GM19193 (cell line): ENCODE data around the gene GALNT16.

Source experiments
- POLR2A ChIP-seq: IDR thresholded peaks from 4 replicates; pipeline ENCODE4 v1.6.1; 2011; ENCODE audit not compliant: insufficient read depth, insufficient read length; ENCODE audit errors: extremely low read depth

Gene GALNT16

DNA sequence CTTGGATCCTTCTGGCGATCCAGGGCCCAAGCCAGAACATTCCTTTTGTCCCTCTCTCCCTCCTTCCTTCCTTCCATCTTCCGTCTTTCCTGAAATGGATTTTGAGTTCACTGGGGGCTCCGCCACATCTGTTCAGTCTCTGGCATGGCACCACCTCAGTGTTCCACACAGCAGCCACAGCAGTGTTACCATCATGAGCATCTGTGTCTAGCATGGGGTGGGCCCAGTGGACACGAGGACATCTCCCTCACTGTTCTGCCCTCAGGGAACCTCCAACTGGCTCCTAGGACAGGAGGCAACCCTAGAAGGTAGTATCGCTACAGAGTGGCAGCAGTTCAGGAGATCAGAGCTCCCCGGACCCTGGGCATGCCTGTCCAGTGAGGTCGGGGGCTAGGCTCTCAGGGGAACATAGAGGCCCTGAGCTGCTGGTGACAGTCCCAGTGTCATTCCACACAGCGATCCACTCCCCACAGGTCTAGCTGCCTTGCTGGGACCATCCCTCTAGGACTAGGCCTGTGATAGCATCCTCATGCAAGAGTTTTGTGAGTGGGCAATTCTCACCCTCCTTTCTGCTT lies 59.0 kb downstream of the GALNT16 start:
- TF ChIP-seq POLR2A: no peak

DNA sequence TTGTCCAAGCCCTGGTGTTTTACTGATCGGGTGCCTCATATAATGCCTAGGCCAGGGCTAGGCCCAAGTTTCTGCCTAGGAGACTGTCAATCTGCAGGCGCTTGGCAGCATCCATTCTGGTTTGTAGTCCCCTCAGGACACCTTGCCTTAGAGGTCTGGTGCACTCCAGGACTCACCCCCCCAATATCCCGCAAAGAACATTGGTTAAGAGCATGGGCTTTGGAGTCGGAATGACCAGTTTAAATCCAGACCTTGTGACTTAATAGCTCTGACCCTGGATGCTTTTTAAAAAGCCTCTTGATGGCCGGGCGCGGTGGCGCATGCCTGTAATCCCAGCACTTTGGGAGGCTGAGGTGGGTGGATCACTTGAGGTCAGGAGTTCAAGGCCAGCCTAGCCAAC lies 60.0 kb downstream of the GALNT16 start:
- no peak for TF ChIP-seq POLR2A

DNA sequence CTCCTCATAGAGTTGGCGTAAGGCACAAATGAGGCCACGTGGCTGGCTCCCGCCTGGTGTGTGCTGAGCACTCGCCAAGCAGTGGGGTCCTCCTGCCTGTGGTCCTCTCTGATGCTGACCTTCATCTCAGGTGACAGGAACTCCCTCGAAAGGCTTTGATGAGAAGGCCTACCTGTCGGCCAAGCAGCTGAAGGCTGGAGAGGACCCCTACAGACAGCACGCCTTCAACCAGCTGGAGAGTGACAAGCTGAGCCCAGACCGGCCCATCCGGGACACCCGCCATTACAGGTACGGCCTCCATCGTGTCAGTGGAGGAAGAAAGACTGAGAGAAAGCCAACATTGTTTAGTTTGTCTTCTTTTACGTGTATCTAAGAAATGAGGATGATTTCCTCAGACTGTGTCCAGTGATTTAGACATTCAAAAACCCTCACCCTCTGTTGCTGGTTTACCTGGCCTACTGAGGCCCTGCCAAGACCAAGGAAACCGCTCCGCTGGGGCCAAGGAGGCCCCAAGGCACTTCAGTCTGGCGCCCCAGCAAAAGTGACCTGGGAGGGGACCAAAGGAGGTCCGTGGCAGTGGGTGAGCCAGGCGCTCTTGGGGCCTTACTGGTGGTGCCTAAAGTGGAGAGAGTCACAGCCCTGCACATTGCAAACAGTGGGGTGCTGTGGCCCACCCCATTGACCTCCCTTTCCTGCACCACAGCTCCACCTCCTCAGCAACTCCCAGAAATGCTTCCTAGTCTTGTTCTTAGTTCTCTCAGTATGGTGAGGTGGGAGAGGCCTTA lies 60.8 kb downstream of the GALNT16 start:
- TF ChIP-seq POLR2A: no peak

DNA sequence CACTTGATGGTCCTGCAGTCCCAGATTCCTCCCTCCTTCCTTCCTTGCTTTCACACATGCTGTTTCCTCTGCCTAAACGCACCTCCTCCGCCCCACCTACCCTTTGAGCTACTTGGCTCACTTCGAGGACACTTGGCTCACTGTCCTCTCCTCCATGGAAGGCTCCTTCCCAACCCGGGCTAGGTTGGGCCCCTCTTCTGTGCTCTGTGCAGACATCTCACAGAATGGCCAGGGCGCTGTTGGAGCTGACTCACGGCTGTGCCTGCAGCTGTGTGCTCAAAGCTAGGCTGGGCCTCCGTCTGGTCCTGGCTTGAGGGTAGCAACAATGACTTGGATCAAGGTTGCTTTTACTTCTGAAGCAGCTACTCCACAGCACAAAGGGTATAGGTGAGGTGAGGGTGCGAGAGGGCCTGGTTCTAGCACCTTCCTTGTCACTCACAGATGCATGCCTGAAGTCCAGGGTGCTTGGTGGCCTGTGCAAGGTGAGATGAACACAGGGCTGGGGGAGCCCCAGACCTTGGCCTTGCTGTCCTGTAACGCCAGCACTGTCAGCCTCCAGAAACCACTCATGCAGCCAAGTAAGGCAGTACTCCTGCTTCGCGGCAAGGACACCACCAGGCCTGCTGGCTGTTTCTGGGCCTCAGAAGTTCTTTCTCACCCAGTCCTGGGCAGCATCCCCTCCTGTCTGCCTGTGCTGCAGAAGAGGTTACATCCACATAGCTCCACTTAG lies 61.8 kb downstream of the GALNT16 start:
- no peak for TF ChIP-seq POLR2A

DNA sequence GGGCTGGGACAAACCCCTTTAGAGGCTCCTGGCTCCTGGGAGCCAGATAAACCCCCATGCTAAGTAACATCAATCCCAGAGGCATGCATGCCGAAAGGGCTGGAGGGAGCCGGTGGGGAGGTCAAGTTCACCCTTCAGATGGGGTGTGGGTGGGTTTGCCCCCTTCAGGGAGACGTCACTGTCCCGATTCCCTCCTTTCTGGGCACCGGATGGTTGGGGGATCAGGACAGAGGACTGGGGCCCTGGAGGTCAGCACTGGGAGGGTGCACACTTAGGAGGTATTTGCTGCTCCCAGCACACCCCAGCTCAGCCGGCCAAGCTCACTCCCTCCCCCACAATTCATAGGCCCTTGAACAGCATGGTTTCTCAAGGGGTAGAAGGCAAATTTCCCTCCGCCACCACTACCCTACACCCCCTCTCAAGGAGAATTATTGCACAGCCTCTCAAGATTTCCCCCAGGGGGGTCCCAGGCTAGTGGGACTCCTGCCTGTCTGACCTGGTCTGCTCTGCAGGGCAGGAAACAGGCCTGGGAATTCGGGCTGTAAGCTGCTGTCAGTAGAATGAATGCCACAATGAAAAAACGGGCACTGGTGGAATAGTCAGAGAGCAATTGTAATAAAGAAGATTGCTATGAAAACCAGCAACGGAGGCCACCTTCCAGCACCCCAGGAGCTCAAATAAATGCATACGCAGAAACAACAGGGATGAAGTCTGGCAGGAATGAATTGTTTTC lies 63.5 kb downstream of the GALNT16 start:
- TF ChIP-seq POLR2A: no peak

DNA sequence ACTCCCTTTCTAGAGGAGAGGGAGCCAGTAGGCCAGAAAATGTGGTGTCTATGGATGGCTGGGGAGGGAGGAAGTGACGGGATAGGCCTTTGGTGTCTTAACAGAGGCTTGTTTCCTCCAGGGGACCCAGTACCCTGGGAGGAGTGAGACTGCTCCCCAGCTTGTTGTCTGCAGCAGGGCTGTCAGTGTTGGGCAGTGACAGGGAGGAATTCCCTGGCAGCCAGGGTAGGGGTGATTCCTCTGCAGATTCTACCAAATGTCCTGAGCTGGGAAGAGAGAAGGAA lies 64.0 kb downstream of the GALNT16 start:
- no peak for TF ChIP-seq POLR2A

DNA sequence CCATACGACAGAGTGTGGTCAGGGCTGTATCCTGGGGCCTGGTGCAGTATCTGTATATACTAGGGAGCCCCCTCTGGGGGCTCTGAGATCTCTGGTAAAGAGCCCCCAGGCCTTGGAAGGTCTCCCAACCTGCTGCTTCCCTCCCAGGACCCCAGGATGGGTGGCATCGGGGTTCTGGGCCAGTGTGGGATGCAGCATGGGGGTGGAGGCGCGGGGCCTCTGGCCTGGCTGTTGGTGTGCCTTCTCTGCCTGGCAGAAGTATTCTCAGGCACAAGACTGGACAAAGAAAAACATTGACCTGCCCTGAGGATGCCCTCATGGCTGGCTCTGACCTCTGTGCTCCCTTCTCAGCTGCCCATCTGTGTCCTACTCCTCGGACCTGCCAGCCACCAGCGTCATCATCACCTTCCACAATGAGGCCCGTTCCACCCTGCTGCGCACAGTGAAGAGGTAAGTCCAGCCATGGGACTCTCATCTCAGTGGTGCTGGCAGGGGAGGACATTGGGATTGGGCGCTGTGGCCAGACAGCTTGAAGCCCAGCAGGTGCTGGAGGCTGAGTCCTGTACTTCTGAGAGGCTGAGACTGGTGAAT lies 64.5 kb downstream of the GALNT16 start:
- no peak for TF ChIP-seq POLR2A

DNA sequence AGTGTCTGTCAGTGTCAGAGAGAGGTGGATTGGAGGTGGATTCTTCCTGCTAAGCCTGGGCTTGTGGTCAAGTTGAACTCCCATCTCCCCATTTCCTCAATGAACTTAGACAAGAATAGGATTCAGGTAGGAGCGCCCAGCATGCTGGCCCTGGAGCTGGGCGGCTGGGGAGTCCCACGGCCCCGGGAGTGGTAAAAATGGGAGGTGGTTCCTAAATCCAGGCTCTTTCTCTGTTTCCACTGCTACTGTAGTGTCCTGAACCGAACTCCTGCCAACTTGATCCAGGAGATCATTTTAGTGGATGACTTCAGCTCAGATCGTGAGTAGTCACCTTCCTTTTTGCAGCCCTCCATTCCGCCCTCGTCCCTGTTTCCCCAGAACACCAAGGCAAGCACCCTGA lies 65.1 kb downstream of the GALNT16 start:
- TF ChIP-seq POLR2A: no peak

DNA sequence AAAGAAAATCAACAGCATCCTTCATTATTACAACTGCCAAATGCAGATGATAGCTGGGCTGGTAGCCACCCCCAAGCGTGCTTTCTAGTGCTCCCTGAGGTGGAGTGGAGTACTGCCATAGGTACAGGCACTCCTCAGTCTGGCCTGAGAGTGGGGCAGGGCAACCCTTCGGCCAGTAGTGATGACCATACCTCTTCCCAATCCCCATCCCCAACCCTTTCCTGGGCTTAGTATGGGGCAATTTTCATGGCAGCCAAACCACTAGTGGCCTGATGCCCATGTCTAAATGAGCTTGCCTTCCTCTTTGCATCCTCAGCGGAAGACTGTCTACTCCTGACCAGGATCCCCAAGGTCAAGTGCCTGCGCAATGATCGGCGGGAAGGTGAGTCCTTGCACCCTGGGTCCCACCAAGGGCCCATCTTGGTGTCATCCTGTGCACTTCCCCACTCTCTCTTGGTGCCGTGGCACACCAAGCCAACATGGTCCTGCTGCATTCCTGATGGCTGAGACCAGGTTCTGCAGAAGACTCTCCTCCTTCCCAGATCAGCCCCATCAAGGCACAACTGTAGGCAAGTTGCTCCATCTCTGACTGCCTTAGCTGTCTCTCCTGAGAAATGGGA lies 65.8 kb downstream of the GALNT16 start:
- no peak for TF ChIP-seq POLR2A

DNA sequence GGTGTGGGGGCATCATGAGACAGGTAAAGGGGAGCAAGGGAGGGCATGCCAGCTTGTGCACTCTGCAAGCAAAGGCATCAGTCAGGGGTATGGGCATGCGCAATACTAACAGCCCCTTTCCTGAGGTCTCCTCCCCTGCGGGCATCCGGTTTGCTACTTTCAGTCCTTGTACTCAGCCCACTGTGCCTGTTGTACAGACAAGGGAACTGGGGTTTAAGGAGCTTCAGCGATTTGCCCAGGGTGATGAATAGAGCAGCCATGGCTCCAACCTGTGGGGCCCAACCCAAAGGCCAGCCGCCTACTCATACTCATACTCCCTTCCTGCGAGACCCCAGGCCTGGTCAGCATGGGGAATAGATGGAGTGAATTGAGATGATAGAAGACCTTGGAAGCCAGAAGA lies 66.7 kb downstream of the GALNT16 start:
- TF ChIP-seq POLR2A: no peak

DNA sequence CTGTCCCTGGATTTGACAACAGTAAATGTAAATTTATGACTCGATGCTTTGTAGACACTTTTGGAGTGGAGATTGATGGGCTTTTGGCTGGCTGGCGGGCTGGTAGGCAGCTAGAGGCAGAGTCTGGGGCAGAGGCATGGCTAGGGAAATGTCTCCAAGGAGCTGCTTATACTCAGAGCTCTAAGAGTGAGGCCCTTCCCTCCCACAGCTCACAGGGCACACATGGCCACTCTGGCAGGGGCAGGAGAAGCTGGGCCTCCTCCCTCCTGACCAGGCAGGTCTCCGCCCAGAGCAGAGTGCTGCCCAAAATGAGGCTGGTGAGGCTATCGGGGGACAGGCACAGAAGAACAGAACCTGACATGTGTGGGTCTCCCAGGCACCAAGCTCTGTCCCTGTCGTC lies 67.5 kb downstream of the GALNT16 start:
- no peak for TF ChIP-seq POLR2A

DNA sequence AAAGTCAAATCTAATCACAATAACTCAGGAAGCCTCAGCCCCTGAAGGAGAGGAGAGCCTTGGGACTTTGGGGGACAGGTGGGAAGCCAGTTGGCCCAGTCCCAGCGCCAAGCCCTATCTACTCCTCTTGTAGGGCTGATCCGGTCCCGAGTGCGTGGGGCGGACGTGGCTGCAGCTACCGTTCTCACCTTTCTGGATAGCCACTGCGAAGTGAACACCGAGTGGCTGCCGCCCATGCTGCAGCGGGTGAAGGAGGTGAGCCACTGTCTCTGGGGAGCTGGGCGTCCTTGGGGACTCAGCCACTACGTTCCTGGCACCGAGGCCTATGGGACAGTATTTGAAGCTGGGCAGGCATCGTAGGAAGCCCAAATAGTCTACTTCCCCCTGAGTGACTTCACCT lies 68.4 kb downstream of the GALNT16 start:
- TF ChIP-seq POLR2A: no peak

DNA sequence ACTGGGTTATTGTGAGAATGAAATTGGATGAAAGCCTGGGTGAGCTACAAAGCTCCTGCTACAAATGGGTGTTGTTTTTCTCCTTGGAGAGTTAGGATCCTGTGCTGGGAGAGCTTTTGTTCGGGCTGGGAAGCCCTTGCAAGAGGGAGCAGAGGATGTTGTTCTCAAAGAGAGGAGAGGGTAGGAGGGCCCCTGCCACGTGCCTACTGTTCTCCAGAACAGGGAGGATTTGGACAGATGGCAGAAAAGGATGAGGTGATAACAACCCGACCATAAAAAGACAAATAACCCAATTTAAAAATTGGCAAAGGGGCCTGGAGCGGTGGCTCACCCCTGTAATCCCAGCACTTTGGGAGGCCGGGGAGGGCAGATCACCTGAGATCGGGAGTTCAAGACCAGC lies 68.8 kb downstream of the GALNT16 start:
- no peak for TF ChIP-seq POLR2A

DNA sequence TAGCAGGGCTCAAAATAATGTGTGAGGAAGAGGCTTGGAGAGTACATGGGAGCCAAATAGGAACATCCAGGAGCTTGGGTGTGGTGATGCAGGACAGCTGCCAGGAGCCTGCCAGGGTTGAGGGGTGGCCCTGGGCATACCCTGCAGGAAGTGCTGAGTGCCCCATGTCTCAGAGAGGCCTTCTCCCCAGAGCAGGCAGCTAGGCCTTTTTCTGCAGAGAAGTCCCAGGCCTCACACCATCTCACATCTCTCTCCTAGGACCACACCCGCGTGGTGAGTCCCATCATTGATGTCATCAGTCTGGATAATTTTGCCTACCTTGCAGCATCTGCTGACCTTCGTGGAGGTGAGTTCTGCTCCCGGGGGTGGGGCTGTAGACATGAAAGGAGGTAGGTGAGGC lies 71.2 kb downstream of the GALNT16 start:
- TF ChIP-seq POLR2A: no peak

DNA sequence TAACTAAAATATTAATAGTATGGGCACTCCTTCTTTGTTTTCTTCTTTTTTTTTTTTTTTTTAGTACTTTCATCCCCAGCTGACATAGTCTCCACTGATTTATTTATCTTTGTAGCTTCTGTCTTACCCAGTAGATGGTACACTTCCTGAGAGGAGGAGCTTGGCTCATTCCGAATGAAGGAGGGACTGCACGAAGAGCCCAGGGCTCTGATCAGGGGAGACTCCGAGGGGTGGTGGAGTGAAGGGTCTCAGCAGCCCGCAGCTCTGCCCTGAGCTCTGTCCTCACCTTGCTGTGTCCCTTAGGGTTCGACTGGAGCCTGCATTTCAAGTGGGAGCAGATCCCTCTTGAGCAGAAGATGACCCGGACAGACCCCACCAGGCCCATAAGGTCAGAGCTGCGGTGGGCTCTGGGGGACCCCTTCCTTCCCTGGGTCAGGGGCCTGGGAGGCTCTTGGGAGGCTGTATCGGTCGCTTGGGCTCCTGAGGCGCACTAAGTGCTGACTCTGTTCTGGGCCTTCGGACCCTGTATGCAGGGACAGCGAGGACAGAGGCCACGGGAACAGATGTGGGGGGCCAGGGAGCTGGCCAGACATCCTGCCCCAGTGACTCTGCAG lies 72.9 kb downstream of the GALNT16 start:
- no peak for TF ChIP-seq POLR2A

DNA sequence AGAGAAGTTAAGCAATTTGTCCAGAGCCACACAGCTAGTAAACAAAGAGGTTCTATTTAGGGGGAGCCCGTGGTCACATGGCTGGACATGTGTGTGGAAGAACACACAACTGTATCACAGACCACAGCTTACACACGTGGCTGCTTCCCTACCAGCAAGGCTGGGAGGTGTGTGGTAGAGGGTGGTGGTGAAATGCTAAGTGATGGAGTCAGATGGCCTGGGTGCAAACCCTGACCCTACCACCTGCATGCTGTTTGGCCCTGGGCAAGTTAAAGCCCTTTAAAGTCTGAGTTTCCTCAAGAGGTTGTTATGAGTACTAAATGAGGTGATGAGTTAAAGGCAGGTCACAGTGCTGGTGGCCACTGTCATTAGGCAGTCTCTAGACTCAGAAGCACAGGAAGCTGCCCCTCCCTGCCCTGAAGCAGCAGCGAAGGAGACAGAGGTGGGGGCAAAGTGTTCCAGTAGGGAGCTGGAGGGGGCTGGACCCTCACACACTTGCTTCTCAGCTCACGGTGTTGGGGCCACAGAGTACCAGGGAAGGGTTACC lies 73.9 kb downstream of the GALNT16 start:
- TF ChIP-seq POLR2A: no peak
